ENCODE data around the gene DAZAP1. TPM values are rescaled to one million over a fixed set of nuclear protein-coding genes. Genes with fewer than 3 reads are reported as not detected.
"Not testable (repeated sequence)": the region's sequence is repeated elsewhere in the genome, so short reads cannot be mapped to it uniquely, and the experiment has no call there.

DAZAP1 gene
- polyA plus RNA-seq, 4 donors, result 77.5 to 89.8 (median 83.4) TPM

DNA sequence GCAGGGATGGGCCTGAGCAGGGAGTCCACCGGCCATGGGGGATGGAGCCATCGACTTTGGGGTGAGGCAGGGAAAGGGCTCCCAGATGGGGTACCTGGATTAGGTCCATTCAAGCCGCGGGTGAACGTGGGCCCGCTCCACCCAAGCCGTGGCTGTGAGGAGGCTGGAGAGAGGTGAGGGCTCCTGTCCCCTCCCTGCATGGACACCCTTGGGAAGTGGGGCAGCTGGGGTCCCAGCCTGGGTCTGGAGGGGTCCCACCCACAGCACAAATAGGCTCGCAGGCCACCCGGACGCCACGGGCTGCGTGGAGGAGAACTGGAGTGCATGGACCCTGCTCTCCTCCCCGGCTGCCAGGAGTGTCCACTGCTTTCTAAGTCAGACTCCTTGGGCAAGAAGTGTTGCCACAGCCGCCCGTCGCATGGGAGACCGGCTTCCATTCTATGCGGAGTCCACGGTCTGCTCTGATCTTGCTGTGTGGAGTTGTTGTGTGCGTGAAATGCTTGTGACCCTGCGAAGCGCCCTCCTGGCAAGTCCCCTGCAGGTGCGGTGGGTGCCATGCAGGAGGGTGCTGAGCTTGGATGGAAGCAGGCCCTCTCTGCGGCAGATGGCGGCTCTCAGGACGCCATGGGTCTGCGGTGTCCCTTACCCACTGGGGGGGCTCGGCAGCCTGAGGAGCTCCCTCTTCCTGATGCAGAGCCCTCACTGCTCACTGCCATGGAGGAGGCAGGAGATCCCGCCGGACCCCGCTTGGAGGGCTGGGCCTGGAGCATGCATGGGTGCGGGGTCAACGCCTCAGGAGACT lies 2.0 kb downstream of the DAZAP1 start:
- no peak for DNase-seq (ENCODE audit: low read depth in 4 of 4, low spot score in 3 of 4)

GRCh38 chr19:1410136-1410786 lies 2.9 kb downstream of the DAZAP1 start:
- DNase-seq (ENCODE audit: low read depth in 4 of 4, low spot score in 3 of 4), result no peak

GRCh38 chr19:1410789-1411188 lies 3.4 kb downstream of the DAZAP1 start:
- DNase-seq (ENCODE audit: low read depth in 4 of 4, low spot score in 3 of 4), result no peak

DNA sequence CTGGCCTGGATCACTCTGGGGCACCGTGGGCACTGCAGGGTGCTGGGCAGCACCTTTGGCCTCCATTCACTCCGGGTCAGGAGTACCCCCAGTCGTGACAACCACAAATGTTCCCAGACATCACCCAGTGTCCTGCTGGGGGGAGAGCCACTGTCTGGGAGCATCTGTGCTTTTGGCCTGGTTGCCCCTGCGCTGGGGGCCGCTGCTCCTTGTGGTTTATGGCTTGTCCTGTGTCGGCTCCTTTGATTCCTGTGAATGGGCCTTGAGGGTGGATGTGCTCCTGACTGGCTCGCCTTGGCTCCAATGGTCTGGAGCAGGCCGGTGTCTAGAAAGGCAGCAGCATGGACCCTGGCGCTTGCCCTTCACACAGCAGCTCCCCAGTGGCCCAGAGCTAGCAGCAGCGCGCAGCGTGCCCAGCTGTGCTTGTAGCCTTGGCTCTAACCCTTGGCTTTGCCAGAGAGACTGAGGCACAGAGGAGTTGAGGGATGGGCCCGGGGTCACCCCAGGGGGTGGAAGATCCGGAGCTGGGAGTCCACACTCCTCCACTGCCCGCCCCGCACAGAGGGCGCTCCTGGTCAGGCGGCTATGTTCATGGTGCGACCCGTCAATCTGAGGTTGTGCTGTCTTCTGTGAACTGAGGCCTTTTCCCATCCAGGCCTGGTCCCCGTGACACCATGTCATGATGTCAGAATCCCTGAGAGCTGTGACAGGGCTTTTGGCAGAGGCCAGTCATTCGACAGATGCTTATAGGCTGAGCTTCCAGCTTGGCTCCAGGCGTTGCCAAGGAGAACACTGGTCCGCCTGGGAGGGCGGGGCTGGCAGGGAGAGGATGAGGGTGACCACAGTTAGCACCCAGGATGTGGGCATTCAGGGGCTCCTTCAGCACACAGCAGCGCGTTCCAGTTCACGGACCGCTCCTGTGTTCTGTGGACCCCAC lies 4.1 kb downstream of the DAZAP1 start:
- DNase-seq (ENCODE audit: low read depth in 4 of 4, low spot score in 3 of 4), result no peak

DNA sequence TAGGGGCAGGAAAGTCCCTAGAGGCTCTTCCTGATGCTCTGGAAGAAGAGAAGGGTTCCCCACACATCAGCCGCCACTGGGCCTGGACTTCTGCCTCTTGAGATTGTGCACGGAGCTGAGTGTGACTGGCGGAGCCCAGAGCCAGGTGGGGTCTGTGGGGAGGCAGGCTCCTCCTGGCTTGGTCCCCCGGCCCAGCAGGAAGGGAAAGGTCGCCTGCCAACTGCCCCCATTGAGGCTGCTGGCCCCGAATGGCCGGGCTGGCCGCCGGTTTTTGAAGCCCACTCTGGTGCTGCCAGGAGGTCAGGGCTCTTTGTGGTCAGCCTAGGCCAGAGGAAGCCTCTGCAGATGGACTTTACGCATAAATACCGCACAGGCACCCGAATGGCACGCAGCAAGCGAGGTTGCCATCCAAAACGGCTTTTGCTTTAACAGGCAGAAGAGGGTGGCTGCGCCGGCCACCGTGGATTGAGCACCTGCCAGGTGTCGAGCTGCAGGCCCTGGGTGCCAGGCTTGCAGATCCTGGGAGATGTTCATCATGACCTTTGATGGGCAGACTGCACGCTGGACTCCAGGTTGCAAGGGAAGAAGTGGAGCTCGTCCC lies 5.0 kb downstream of the DAZAP1 start:
- no peak for DNase-seq (ENCODE audit: low read depth in 4 of 4, low spot score in 3 of 4)

DNA sequence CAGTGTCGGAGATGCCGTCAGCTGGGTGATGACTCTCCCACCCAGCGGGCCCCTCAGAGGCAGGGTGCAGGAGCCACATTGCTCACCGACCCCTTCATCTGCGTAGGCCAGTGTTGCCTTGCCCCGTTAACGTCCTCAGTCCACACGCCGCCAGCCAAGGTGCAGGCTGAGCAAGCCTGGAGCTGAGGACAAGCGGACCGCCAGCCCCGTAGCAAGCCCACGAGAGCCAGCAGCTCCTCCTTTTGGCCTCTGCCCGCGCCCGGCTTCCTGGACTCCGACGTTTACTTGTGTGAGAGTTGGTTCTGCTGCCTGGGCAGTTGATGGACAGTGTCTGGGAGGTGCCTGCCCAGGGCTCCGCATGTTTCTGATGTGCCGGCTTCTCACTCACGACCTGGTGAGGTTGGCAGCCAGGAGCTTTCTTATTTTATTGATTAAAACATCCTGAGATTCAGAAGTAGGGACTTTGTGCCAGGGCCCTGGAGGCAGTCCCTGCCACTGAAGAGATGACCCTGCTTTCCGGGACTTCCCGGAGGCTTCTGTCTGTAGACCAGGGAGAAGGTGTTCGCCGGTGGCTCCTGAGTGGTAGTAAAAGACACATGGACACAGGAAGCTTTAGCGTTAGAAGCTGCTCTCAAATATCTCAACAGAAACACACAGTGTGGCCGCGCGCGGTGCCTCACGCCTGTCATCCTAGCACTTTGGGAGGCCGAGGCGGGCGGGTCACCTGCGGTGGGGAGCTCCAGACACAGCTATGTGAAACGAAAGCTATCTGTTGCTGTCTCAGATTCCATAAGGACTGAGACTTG lies 5.8 kb downstream of the DAZAP1 start:
- DNase-seq (ENCODE audit: low read depth in 4 of 4, low spot score in 3 of 4), result no peak

DNA sequence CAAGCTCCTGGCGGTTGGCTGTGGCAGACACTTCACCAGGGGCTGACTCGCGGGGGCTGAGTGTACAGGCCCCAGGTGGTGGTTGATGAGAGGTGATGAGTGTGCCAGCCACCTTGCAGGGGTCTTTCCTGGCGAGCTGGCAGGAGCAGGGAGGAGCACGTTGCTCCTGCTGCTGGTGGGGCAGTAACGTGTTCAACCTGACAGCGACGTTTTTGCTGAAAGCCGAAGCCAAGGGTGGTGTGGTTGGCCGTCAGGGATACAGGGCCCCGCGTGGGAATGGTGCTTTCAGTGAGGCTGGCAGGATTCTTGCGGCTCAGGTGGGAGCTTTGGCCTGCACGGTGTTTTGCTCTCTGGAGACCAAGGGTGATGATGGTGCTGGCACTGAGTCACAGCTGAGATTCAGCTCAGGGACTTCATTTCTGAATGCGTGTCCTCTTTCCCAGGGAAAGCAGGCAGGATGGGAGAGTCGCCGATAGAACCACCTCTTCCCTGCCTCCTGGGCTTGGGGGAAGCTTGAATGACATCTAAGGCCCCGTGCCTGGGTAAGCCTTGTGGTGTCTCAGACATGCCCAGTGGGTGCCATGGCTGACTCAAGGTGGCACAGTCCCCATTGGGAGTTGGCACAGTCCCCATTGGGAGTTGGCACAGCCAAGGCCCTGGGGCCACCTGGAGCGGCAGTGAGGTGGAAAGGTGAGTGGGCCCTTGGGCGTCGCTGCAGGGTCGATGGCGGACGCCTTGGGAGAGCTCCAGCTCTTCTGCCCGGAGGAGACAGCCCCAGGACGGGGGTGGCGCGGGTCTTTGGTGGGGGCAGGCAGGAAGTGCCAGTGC lies 8.8 kb downstream of the DAZAP1 start:
- no peak for DNase-seq (ENCODE audit: low read depth in 4 of 4, low spot score in 3 of 4)

DNA sequence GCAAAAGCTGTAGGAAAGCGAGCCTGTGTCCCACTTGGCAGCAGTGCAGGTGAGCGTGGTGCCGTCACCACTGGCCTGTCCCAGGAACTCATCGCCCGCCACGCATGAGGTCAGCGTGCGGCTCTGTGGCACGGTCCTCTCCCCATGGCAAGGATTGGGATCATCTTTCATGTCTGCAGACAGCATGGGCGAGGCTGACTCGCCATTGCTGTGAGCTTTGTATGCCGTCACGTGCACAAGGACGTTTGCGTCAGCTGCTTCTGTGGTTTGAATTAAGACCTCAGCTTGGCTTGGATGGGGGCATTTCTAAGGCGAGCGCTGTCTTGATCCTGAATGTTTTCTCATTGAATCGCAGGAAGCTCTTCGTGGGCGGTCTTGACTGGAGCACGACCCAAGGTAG lies 9.8 kb downstream of the DAZAP1 start:
- no peak for DNase-seq (ENCODE audit: low read depth in 4 of 4, low spot score in 3 of 4)

DNA sequence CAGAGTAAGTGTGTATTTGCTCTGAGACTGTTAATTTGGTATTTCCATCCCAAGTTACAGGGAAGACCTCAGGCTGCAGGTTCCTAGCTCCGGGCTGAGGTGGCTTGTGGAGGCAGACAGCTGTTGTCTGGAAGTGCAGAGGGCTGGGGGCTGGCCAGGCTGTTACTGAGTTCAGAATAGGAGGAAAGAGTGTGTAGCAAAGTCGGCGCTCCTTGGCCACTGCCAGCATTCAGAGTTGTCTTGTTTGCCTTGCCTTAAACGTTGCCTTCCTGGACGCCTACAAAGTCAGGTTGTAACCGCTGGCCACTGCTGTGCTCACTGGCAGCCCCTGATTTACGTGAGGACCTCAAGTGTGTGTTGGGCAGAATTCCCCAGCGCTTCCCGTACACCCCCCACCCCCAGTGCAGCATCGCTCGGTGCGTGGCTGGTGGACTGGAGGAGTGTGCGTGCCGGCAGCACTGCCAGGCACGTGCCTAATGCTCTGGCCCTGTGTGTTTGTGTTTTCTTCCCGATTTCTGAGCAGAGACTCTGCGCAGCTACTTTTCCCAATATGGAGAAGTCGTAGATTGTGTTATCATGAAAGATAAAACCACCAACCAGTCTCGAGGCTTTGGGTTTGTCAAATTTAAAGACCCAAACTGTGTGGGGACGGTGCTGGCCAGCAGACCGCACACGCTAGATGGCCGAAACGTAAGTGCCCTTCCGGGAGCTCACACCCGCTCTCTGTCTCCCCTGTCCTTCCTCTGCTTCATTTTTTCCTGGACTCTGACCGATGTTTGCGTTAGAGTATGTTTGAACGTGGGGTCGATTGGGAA lies 10.5 kb downstream of the DAZAP1 start:
- DNase-seq (ENCODE audit: low read depth in 4 of 4, low spot score in 3 of 4), result no peak

DNA sequence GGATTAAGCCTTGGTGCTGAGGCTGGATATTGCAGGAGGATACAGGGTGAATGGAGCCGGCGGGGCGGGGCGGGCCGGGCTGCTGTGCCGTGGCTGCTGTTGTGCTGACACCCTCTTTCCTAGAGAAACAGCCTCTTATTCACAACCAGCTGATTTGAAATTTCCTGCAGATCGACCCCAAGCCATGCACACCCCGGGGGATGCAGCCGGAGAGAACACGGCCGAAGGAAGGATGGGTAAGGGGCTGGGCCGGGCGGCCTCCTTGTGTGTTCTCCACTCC lies 11.1 kb downstream of the DAZAP1 start:
- no peak for DNase-seq (ENCODE audit: low read depth in 4 of 4, low spot score in 3 of 4)

GRCh38 chr19:1418951-1419738 lies 11.8 kb downstream of the DAZAP1 start:
- DNase-seq (ENCODE audit: low read depth in 4 of 4, low spot score in 3 of 4), result no peak

DNA sequence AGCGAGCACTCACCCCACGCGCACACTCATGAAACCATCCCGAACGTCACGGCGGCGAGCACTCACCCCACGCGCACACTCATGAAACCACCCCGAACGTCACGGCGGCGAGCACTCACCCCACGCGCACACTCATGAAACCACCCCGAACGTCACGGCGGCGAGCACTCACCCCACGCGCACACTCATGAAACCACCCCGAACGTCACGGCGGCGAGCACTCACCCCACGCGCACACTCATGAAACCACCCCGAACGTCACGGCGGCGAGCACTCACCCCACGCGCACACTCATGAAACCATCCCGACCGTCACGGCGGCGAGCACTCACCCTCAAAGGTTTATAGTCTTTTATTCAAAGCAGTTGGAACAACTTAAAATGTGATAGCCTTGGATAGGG lies 12.7 kb downstream of the DAZAP1 start:
- DNase-seq (ENCODE audit: low read depth in 4 of 4, low spot score in 3 of 4), result not testable (repeated sequence)

- no peak for DNase-seq (ENCODE audit: low read depth in 4 of 4, low spot score in 3 of 4)
Measured at GRCh38 chr19:1420590-1420989, 13.2 kb downstream of the DAZAP1 start.

GRCh38 chr19:1421218-1421957 lies 14.0 kb downstream of the DAZAP1 start:
- DNase-seq (ENCODE audit: low read depth in 4 of 4, low spot score in 3 of 4), result no peak

DNA sequence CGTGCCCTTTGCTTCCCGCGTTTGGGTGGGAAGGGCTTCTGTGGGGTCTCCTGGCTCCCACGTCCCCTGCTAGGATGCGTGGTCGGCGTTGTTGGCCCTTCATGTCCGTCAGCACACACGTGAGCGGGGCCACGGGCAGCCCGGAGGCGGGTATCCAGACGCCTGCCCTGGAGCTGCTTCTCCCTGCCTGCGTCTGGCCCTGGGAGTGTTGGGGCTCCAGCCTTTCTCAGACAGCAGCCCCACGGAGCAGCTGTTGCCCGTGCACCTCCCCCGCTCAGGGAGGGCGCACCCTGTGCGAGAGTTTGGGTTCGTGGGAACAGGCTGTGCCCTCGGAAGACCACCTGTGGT lies 14.5 kb downstream of the DAZAP1 start:
- DNase-seq (ENCODE audit: low read depth in 4 of 4, low spot score in 3 of 4), result no peak

DNA sequence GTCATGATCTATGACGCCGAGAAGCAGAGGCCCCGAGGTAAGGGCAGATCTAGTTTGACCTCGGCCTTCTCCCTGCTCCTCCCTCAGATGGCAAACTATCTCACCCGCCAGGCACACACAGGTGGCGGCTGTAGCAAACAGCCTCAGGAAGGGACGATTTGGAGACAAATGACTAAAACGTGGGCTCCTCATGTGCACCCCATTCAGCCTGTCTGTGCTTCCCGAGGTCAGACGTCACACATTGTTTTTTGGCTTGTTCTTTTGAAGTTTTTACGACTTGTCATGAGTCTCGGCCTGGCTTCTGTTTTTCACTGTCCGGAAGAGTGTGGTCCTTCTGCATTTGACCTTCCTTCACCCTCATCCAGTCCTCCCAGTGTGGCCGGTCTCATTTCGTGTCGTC lies 15.0 kb downstream of the DAZAP1 start:
- no peak for DNase-seq (ENCODE audit: low read depth in 4 of 4, low spot score in 3 of 4)

GRCh38 chr19:1422943-1423342 lies 15.6 kb downstream of the DAZAP1 start:
- DNase-seq (ENCODE audit: low read depth in 4 of 4, low spot score in 3 of 4), result no peak

Data from right renal pelvis (tissue), 4 donors.